ENCODE data around the gene PAGE1. TPM values are rescaled to one million over a fixed set of nuclear protein-coding genes. Genes with fewer than 3 reads are reported as not detected.

The PAGE1 gene
- polyA plus RNA-seq, 1 donor = not detected

Other genes starting within 250 kb of the PAGE1 start
- not detected for gene GAGE12C, start 163.8 kb downstream of the PAGE1 start, polyA plus RNA-seq (ENCODE audit: insufficient read length)
- not detected for gene GAGE12D, start 154.3 kb downstream of the PAGE1 start, polyA plus RNA-seq (ENCODE audit: insufficient read length)
- gene GAGE12E, start 144.7 kb downstream of the PAGE1 start, polyA plus RNA-seq (ENCODE audit: insufficient read length) = not detected
- not detected for gene GAGE12F, start 135.1 kb downstream of the PAGE1 start, polyA plus RNA-seq (ENCODE audit: insufficient read length)
- gene GAGE12G, start 125.6 kb downstream of the PAGE1 start, polyA plus RNA-seq (ENCODE audit: insufficient read length) = not detected
- not detected for gene GAGE12H, start 116.0 kb downstream of the PAGE1 start, polyA plus RNA-seq (ENCODE audit: insufficient read length)
- not detected for gene GAGE2A, start 106.5 kb downstream of the PAGE1 start, polyA plus RNA-seq (ENCODE audit: insufficient read length)
- gene GAGE1, start 97.0 kb downstream of the PAGE1 start, polyA plus RNA-seq (ENCODE audit: insufficient read length) = not detected
- gene PAGE4, start 133.3 kb upstream of the PAGE1 start, polyA plus RNA-seq (ENCODE audit: insufficient read length) = not detected
- 2.5 TPM for gene USP27X, start 183.5 kb upstream of the PAGE1 start, polyA plus RNA-seq (ENCODE audit: insufficient read length)
- 108 TPM for gene CLCN5, start 226.6 kb upstream of the PAGE1 start, polyA plus RNA-seq (ENCODE audit: insufficient read length)

Data from hindlimb muscle (tissue), 1 donor.